A549 (cell line): ENCODE data around the gene NCS1. TPM values are rescaled to one million over a fixed set of nuclear protein-coding genes. Genes with fewer than 3 reads are reported as not detected.

Source experiments
- ATAC-seq, 2 experiments: fragments of 200-7000 bp in 1 of 2; fragments of >200 bp in 1 of 2; cut with Nextera tagmentation in 1 of 2; cut with Tn5 transposase in 1 of 2; 3 replicates each; pipeline versions ENCODE4 v1.8.0 to v1.9.1; 2018 to 2020; ENCODE audit warnings: mild to moderate bottlenecking in 1 of 2, moderate library complexity in 1 of 2
- CTCF ChIA-PET: fragments of 300-600 bp; sonication (Branson Sonifier 250); formaldehyde crosslinking; extraction: SDS; loops from one replicate; lab custom pipeline; 2021; ENCODE audit warnings: antibody characterized with exemption, inconsistent platforms; lab: Yijun Ruan, JAX
- POLR2A ChIA-PET: fragments of 350-600 bp; formaldehyde crosslinking; extraction: SDS; loops from one replicate; lab custom pipeline; 2021; ENCODE audit warnings: antibody characterized with exemption, inconsistent platforms; lab: Yijun Ruan, JAX
- DNase-seq, 2 experiments: peaks; one replicate each; pipeline versions ENCODE4 v3.0.0 to v3.0.0-alpha.2; 2011 to 2016; ENCODE audit warnings: low read depth in 1 of 2, low spot score in 1 of 2
- FAIRE-seq: peaks from 2 replicates; lab custom pipeline; 2011; peaks lifted over from hg19 to GRCh38; lab: Jason Lieb, UNC
- H3K27ac ChIP-seq, 2 experiments: fragments of >200 bp; sonication (Bioruptor Twin); formaldehyde crosslinking; 3 replicates each; pipeline ENCODE4 v1.5.1; 2016 to 2017
- H3K4me1 ChIP-seq: fragments of >200 bp; sonication (Bioruptor Twin); formaldehyde crosslinking; 3 replicates; pipeline ENCODE4 v1.6.1; 2016
- H3K4me2 ChIP-seq: fragments of >200 bp; sonication (Bioruptor Twin); formaldehyde crosslinking; 3 replicates; pipeline ENCODE4 v1.6.1; 2016
- H3K4me3 ChIP-seq: fragments of >200 bp; sonication (Bioruptor Twin); formaldehyde crosslinking; 3 replicates; pipeline ENCODE4 v1.5.1; 2016
- H3K9me3 ChIP-seq: fragments of >200 bp; sonication (Bioruptor Twin); formaldehyde crosslinking; 3 replicates; pipeline ENCODE4 v1.6.1; 2016
- BHLHE40 ChIP-seq: IDR thresholded peaks from 2 replicates; pipeline ENCODE4 v1.6.1; 2012; ENCODE audit warnings: low read depth, low read length, inconsistent platforms
- CEBPB ChIP-seq, 2 experiments: fragments of >200 bp in 1 of 2; sonication (Bioruptor Twin) in 1 of 2; formaldehyde crosslinking in 1 of 2; IDR thresholded peaks; 2 replicates each; pipeline ENCODE4 v1.6.1; 2012 to 2016
- CHD4 ChIP-seq: fragments of 200-600 bp; sonication (generic); IDR thresholded peaks from 2 replicates; pipeline ENCODE4 v1.6.1; 2016; ENCODE audit warnings: antibody characterized with exemption, mild to moderate bottlenecking, borderline replicate concordance
- EHF ChIP-seq: fragments of 250-450 bp; sonication (Bioruptor Pico); IDR thresholded peaks from 2 replicates; pipeline ENCODE4 v1.5.0; 2020; ENCODE audit warnings: mild to moderate bottlenecking
- EP300 ChIP-seq, 2 experiments: fragments of >200 bp; sonication (Bioruptor Twin); formaldehyde crosslinking; IDR thresholded peaks; 2 replicates in 1 of 2; 3 replicates in 1 of 2; pipeline ENCODE4 v1.6.1; 2016 to 2017
- FOSB ChIP-seq: fragments of 250-450 bp; sonication (Bioruptor Pico); IDR thresholded peaks from 2 replicates; pipeline ENCODE4 v1.5.0; 2020; ENCODE audit warnings: mild to moderate bottlenecking, moderate library complexity
- FOSL2 ChIP-seq, 2 experiments: fragments of 450-650 bp in 1 of 2; fragments of >200 bp in 1 of 2; sonication (Bioruptor Twin) in 1 of 2; formaldehyde crosslinking; IDR thresholded peaks; 2 replicates each; pipeline versions ENCODE4 v1.5.0 to v1.6.1; 2016 to 2020; ENCODE audit warnings: mild to moderate bottlenecking in 1 of 2, moderate library complexity in 1 of 2
- FOXS1 ChIP-seq: fragments of 250-450 bp; sonication (Bioruptor Pico); IDR thresholded peaks from 2 replicates; pipeline ENCODE4 v1.5.0; 2020; ENCODE audit warnings: mild to moderate bottlenecking, moderate library complexity
- HDAC2 ChIP-seq: fragments of 200-600 bp; sonication (generic); IDR thresholded peaks from 2 replicates; pipeline ENCODE4 v1.6.1; 2016
- HOXA7 ChIP-seq: fragments of 250-450 bp; sonication (Bioruptor Pico); IDR thresholded peaks from 2 replicates; pipeline ENCODE4 v1.5.0; 2020; ENCODE audit warnings: mild to moderate bottlenecking, moderate library complexity
- JUNB ChIP-seq: fragments of >200 bp; sonication (Bioruptor Twin); formaldehyde crosslinking; IDR thresholded peaks from 2 replicates; pipeline ENCODE4 v1.6.1; 2016
- MAFK ChIP-seq: fragments of 450-650 bp; IDR thresholded peaks from 2 replicates; pipeline ENCODE4 v1.6.1; 2014; ENCODE audit not compliant: partially characterized antibody
- MAX ChIP-seq: IDR thresholded peaks from 2 replicates; pipeline ENCODE4 v1.6.1; 2012
- NPAS2 ChIP-seq: fragments of 250-450 bp; sonication (Bioruptor Pico); IDR thresholded peaks from 2 replicates; pipeline ENCODE4 v1.8.0; 2022; ENCODE audit warnings: mild to moderate bottlenecking, moderate library complexity, borderline replicate concordance
- PHF8 ChIP-seq: fragments of 200-600 bp; sonication (generic); IDR thresholded peaks from 2 replicates; pipeline ENCODE4 v1.6.1; 2016; ENCODE audit warnings: low read depth, mild to moderate bottlenecking, antibody characterized with exemption, moderate library complexity, borderline replicate concordance
- POLR2AphosphoS2 ChIP-seq: conservative IDR thresholded peaks from 2 replicates; pipeline ENCODE4 v1.6.1; 2012; ENCODE audit warnings: low read length, improper control_type of control experiment, inconsistent platforms
- RAD21 ChIP-seq, 2 experiments: fragments of >200 bp in 1 of 2; sonication (Bioruptor Twin) in 1 of 2; formaldehyde crosslinking in 1 of 2; IDR thresholded peaks in 1 of 2; conservative IDR thresholded peaks in 1 of 2; 2 replicates in 1 of 2; 3 replicates in 1 of 2; pipeline ENCODE4 v1.6.1; 2012 to 2018; ENCODE audit warnings: inconsistent platforms in 1 of 2
- ZFP36 ChIP-seq: fragments of 450-650 bp; IDR thresholded peaks from 2 replicates; pipeline ENCODE4 v1.6.1; 2014; ENCODE audit warnings: borderline replicate concordance; ENCODE audit not compliant: partially characterized antibody
- ZNF302 ChIP-seq: fragments of 250-450 bp; sonication (Bioruptor Pico); IDR thresholded peaks from 2 replicates; pipeline ENCODE4 v1.9.0; 2021; ENCODE audit warnings: inconsistent platforms, mild to moderate bottlenecking, moderate library complexity
- WGBS: methylation state at CpG from one replicate; pipeline ENCODE4 v1.1.6; 2017; ENCODE audit errors: missing lambda C conversion rate; 5-methylcytosine and 5-hydroxymethylcytosine counted together
- polyA plus RNA-seq, 4 experiments: library from polyadenylated mRNA; depleted of rRNA in 3 of 4; stranded (reverse); fragments of >200 nt; fragmentation: RNase III in 1 of 4; extraction: RNeasy Plus Mini Kit Qiagen cat#74134 plus additional on column Dnase treatment in 1 of 4; gene quantifications; 2 replicates in 3 of 4; 3 replicates in 1 of 4; pipeline ENCODE4 v1.2.3, GENCODE V29; 2011 to 2017
- TF ChIP-seq, protein P1 (sequence below): fragments of >200 bp; sonication (Bioruptor Twin); formaldehyde crosslinking; IDR thresholded peaks from 3 replicates; pipeline ENCODE4 v1.6.1; 2016
- TF ChIP-seq, protein P2 (sequence below): IDR thresholded peaks from 2 replicates; pipeline ENCODE4 v1.6.1; 2012
- TF ChIP-seq, protein P3 (sequence below): fragments of 250-450 bp; sonication (Bioruptor Pico); IDR thresholded peaks from 2 replicates; pipeline ENCODE4 v1.5.0; 2020; ENCODE audit warnings: low read depth, mild to moderate bottlenecking, moderate library complexity

Gene NCS1
- polyA plus RNA-seq, 2 of the 4 experiments (the other 2 are of a cell fraction), result 17.9 to 21.9 TPM

GRCh38 chr9:130201399-130201873 lies 29.2 kb downstream of the NCS1 start:
- 94% methylated on average over 12 of the region's 12 CpGs for WGBS
- DNase-seq (no peak), FAIRE-seq (no peak)
- Histone ChIP-seq H3K4me1 (peaks cover 4% of the 10 kb centered on the region; the same call in 1 of the 3 replicates), H3K4me2 (no peak overlapping the region), H3K27ac (no peak overlapping the region), H3K4me3 (no peak overlapping the region), H3K9me3 (no peaks in the 10 kb centered on the region)
- TF ChIP-seq, protein P1, sequence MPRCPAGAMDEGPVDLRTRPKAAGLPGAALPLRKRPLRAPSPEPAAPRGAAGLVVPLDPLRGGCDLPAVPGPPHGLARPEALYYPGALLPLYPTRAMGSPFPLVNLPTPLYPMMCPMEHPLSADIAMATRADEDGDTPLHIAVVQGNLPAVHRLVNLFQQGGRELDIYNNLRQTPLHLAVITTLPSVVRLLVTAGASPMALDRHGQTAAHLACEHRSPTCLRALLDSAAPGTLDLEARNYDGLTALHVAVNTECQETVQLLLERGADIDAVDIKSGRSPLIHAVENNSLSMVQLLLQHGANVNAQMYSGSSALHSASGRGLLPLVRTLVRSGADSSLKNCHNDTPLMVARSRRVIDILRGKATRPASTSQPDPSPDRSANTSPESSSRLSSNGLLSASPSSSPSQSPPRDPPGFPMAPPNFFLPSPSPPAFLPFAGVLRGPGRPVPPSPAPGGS, result no peak
- TF ChIP-seq HOXA7 (CRISPR knock-in tag) (no peak), HDAC2 (no peak), EP300 (IDR thresholded peaks at IDR 0.05) (no peak), FOXS1 (CRISPR knock-in tag) (no peak), RAD21 (conservative IDR thresholded peaks at IDR 0.05 in 1 of 2, IDR thresholded peaks at IDR 0.05 in 1 of 2) (no peak), NPAS2 (CRISPR knock-in tag) (no peak), JUNB (no peak), EHF (CRISPR knock-in tag) (no peak), MAX (no peak), FOSB (CRISPR knock-in tag) (no peak), FOSL2 (IDR thresholded peaks at IDR 0.05) (no peak), FOSL2 (CRISPR knock-in tag; IDR thresholded peaks at IDR 0.05) (no peak), CEBPB (IDR thresholded peaks at IDR 0.05) (no peak), POLR2AphosphoS2 (no peak), CHD4 (no peak), MAFK (no peak)
- TF ChIP-seq, protein P2, sequence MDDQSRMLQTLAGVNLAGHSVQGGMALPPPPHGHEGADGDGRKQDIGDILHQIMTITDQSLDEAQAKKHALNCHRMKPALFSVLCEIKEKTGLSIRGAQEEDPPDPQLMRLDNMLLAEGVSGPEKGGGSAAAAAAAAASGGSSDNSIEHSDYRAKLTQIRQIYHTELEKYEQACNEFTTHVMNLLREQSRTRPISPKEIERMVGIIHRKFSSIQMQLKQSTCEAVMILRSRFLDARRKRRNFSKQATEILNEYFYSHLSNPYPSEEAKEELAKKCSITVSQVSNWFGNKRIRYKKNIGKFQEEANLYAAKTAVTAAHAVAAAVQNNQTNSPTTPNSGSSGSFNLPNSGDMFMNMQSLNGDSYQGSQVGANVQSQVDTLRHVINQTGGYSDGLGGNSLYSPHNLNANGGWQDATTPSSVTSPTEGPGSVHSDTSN, result no peak
- TF ChIP-seq, all 56 proteins: peak for 0
- ChIA-PET POLR2A (no interaction called here), CTCF (no interaction called here)
- no peak for ATAC-seq

DNA sequence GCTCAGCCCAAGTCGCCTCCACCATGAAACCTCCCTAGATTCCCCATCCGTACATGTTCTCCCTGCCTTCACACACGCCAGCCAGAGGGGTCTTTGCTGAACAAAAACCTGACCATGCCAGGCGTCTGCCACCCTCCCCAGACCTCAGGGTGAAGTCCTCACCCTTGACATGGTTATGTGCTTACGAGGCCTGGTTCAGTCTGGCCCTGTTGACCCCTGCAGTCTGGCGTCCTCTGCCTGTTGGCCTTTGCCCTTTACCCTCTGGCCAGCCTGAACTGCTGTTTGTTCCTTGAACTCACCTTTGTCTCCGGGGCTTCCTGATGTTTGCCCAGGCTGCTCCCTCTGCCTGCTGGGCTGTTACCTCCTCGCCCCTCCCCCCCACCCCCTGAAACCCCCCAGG lies 29.8 kb downstream of the NCS1 start:
- no peak overlapping the region for H3K4me3 ChIP-seq
- peaks cover 4% of the 10 kb centered on the region; the same call in 1 of the 3 replicates for H3K4me1 ChIP-seq
- ChIA-PET POLR2A (no interaction called here), CTCF (interaction anchor here (0.6 kb wide), 1 partner anchor 35 kb away, joined by 4 read pairs; no protein-coding TSS in a partner anchor)
- TF ChIP-seq ZNF302, result no peak
- no peak for TF ChIP-seq POLR2AphosphoS2
- TF ChIP-seq ZFP36, result no peak
- TF ChIP-seq, protein P3, sequence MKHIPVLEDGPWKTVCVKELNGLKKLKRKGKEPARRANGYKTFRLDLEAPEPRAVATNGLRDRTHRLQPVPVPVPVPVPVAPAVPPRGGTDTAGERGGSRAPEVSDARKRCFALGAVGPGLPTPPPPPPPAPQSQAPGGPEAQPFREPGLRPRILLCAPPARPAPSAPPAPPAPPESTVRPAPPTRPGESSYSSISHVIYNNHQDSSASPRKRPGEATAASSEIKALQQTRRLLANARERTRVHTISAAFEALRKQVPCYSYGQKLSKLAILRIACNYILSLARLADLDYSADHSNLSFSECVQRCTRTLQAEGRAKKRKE (CRISPR knock-in tag), result no peak
- no peak for TF ChIP-seq PHF8
- no peak for TF ChIP-seq BHLHE40
- WGBS, result 75% methylated on average over 8 of the region's 8 CpGs
- no peak overlapping the region for H3K4me2 ChIP-seq
- no peaks in the 10 kb centered on the region for H3K9me3 ChIP-seq
- FAIRE-seq (no peak), DNase-seq (no peak), ATAC-seq (no peak)
- no peak overlapping the region for H3K27ac ChIP-seq

- no peak for ATAC-seq
- Histone ChIP-seq H3K4me3 (no peak overlapping the region), H3K4me1 (0 out of 3 replicates have a peak, but pooled peaks cover 4% of the 10 kb centered on the region), H3K4me2 (no peak overlapping the region), H3K27ac (no peak overlapping the region), H3K9me3 (no peaks in the 10 kb centered on the region)
- no peak for DNase-seq
- WGBS, result 97% methylated on average over 5 of the region's 5 CpGs
- CTCF ChIA-PET, result no interaction called here
- no peak for TF ChIP-seq JUNB
- no peak for FAIRE-seq
- POLR2A ChIA-PET, result no interaction called here
These were observed 32.1 kb downstream of the NCS1 start for GRCh38 chr9:130204341-130204740.
